OCI-LY3 (cell line): ENCODE data around the gene TSPAN11.

Source experiments
- CTCF ChIP-seq: fragments of 200-600, 300-600 bp; sonication (generic); IDR thresholded peaks from 2 replicates; pipeline ENCODE4 v1.5.1; 2014; ENCODE audit warnings: antibody characterized with exemption, low read length, low read depth
- EZH2phosphoT487 ChIP-seq: fragments of 200-600 bp; shearing (Covaris generic); IDR thresholded peaks from 2 replicates; pipeline ENCODE4 v1.6.1; 2018; ENCODE audit warnings: antibody characterized with exemption, mixed run types, low read depth

GRCh38 chr12:30880061-30880460 lies 46.5 kb upstream of the TSPAN11 start:
- TF ChIP-seq CTCF (no peak), EZH2phosphoT487 (no peak)
